SK-N-SH (cell line): ENCODE measurements around the gene NOP53. TPM values are rescaled to one million over a fixed set of nuclear protein-coding genes. Genes with fewer than 3 reads are reported as not detected.
"Not testable (repeated sequence)": the region's sequence is repeated elsewhere in the genome, so short reads cannot be mapped to it uniquely, and the experiment has no call there.

Experiments
- CTCF ChIA-PET: fragments of 300-600, 350-600 bp; formaldehyde crosslinking; extraction: SDS; loops from one replicate; lab custom pipeline; 2021; lab: Yijun Ruan, JAX
- POLR2A ChIA-PET: fragments of 350-600 bp; sonication (Branson Sonifier 250); formaldehyde crosslinking; extraction: SDS; loops from one replicate; lab custom pipeline; 2020; ENCODE audit warnings: antibody characterized with exemption, inconsistent platforms; lab: Yijun Ruan, JAX
- DNase-seq: peaks from one replicate; pipeline ENCODE4 v3.0.0; 2012
- H2AFZ ChIP-seq: fragments of 200-600 bp; sonication (generic); 2 replicates; pipeline ENCODE4 v1.8.1; 2016; ENCODE audit warnings: antibody characterized with exemption, mild to moderate bottlenecking, low read depth
- H3F3A ChIP-seq: fragments of 200-600 bp; sonication (generic); replicated peaks from 2 replicates; pipeline ENCODE3; 2016; ENCODE audit warnings: antibody characterized with exemption, mild to moderate bottlenecking; ENCODE audit not compliant: insufficient read depth
- H3K27ac ChIP-seq, 2 experiments: fragments of 200-500 bp in 1 of 2; fragments of 200-600 bp in 1 of 2; sonication (Bioruptor generic) in 1 of 2; sonication (generic), shearing (Covaris generic) in 1 of 2; 2 replicates each; pipeline versions ENCODE4 v1.5.1 to v1.6.1; 2014 to 2016; ENCODE audit warnings: low read depth in 2 of 2, inconsistent platforms in 1 of 2, low read length in 1 of 2, mild to moderate bottlenecking in 1 of 2, mixed read lengths in 1 of 2
- H3K27me3 ChIP-seq: fragments of 200-600 bp; sonication (generic), shearing (Covaris generic); 2 replicates; pipeline ENCODE4 v1.6.1; 2016; ENCODE audit warnings: mixed run types; ENCODE audit not compliant: insufficient read depth
- H3K36me3 ChIP-seq, 2 experiments: fragments of 200-500 bp in 1 of 2; fragments of 200-600 bp in 1 of 2; sonication (Bioruptor generic) in 1 of 2; sonication (generic) in 1 of 2; replicated peaks in 1 of 2; 2 replicates each; pipeline versions ENCODE3 to v1.5.1; 2014 to 2016; ENCODE audit warnings: low read length in 1 of 2, mild to moderate bottlenecking in 1 of 2; ENCODE audit not compliant: insufficient read depth in 2 of 2, control insufficient read depth in 1 of 2
- H3K4me1 ChIP-seq, 2 experiments: fragments of 200-500 bp in 1 of 2; fragments of 200-600 bp in 1 of 2; sonication (Bioruptor generic) in 1 of 2; sonication (generic), shearing (Covaris generic) in 1 of 2; 2 replicates each; pipeline versions ENCODE4 v1.5.1 to v1.6.1; 2014 to 2016; ENCODE audit warnings: low read depth in 1 of 2, low read length in 1 of 2, mixed run types in 1 of 2; ENCODE audit not compliant: insufficient read depth in 2 of 2, control insufficient read depth in 1 of 2
- H3K4me2 ChIP-seq: fragments of 200-600 bp; sonication (generic), shearing (Covaris generic); 2 replicates; pipeline ENCODE4 v1.6.1; 2017; ENCODE audit warnings: mixed run types
- H3K4me3 ChIP-seq, 2 experiments: fragments of 200-500 bp in 1 of 2; fragments of 200-600 bp in 1 of 2; sonication (Bioruptor generic) in 1 of 2; sonication (generic), shearing (Covaris generic) in 1 of 2; 2 replicates each; pipeline versions ENCODE4 v1.5.1 to v1.8.1; 2014 to 2016; ENCODE audit warnings: low read depth in 2 of 2, inconsistent platforms in 1 of 2, low read length in 1 of 2, mild to moderate bottlenecking in 1 of 2, mixed read lengths in 1 of 2, moderate library complexity in 1 of 2
- H3K79me2 ChIP-seq: fragments of 200-600 bp; sonication (generic); 2 replicates; pipeline ENCODE4 v1.8.1; 2017; ENCODE audit warnings: mild to moderate bottlenecking; ENCODE audit not compliant: insufficient read depth
- H3K9ac ChIP-seq: fragments of 200-600 bp; sonication (generic); 2 replicates; pipeline ENCODE4 v1.6.1; 2017; ENCODE audit warnings: mixed run types
- H3K9me2 ChIP-seq: fragments of 200-600 bp; sonication (generic); 2 replicates; pipeline ENCODE4 v1.6.1; 2017; ENCODE audit warnings: mixed run types
- H3K9me3 ChIP-seq: fragments of 200-600 bp; sonication (generic); 2 replicates; pipeline ENCODE4 v1.6.1; 2017; ENCODE audit warnings: mixed run types, mild to moderate bottlenecking, moderate library complexity
- H4K20me1 ChIP-seq: fragments of 200-600 bp; sonication (generic); 2 replicates; pipeline ENCODE4 v1.6.1; 2017; ENCODE audit warnings: mild to moderate bottlenecking, mixed run types; ENCODE audit not compliant: insufficient read depth
- EZH2phosphoT487 ChIP-seq: fragments of 200-600 bp; sonication (generic); IDR thresholded peaks from 2 replicates; pipeline ENCODE4 v1.6.1; 2017; ENCODE audit warnings: low read depth, mixed run types, mild to moderate bottlenecking, antibody characterized with exemption, moderate library complexity, borderline replicate concordance
- FOSL2 ChIP-seq: IDR thresholded peaks from 2 replicates; pipeline ENCODE4 v1.4.0; 2012; ENCODE audit warnings: low read depth, mild to moderate bottlenecking, moderate library complexity, borderline replicate concordance
- FOXJ3 ChIP-seq: sonication (generic); formaldehyde crosslinking; IDR thresholded peaks from 2 replicates; pipeline ENCODE4 v1.5.1; 2020; ENCODE audit warnings: mild to moderate bottlenecking, missing genetic modification reagents
- GABPA ChIP-seq: IDR thresholded peaks from 2 replicates; pipeline ENCODE4 v1.4.0; 2012; ENCODE audit warnings: low read depth, mild to moderate bottlenecking
- GATA2 ChIP-seq: sonication (generic); formaldehyde crosslinking; IDR thresholded peaks from 2 replicates; pipeline ENCODE4 v1.5.0; 2020; ENCODE audit warnings: mild to moderate bottlenecking, missing genetic modification reagents
- IRF3 ChIP-seq: fragments of 150-350 bp; IDR thresholded peaks from 2 replicates; pipeline ENCODE4 v1.6.1; 2016; ENCODE audit warnings: mild to moderate bottlenecking, low read depth, low read length
- JUND ChIP-seq: IDR thresholded peaks from 2 replicates; pipeline ENCODE4 v1.4.0; 2012
- MEF2A ChIP-seq: IDR thresholded peaks from 2 replicates; pipeline ENCODE4 v1.4.0; 2012; ENCODE audit warnings: low read depth, borderline replicate concordance
- NFIC ChIP-seq: IDR thresholded peaks from 2 replicates; pipeline ENCODE4 v1.4.0; 2012; ENCODE audit warnings: borderline replicate concordance
- PBX3 ChIP-seq: IDR thresholded peaks from 2 replicates; pipeline ENCODE4; 2012
- POLR2AphosphoS5 ChIP-seq: IDR thresholded peaks from 2 replicates; pipeline ENCODE4 v1.6.1; 2012; ENCODE audit warnings: low read depth, low read length
- RCOR1 ChIP-seq: fragments of 150-350 bp; IDR thresholded peaks from 2 replicates; pipeline ENCODE4 v1.6.1; 2017; ENCODE audit warnings: antibody characterized with exemption, low read length
- TEAD4 ChIP-seq: IDR thresholded peaks from 2 replicates; pipeline ENCODE4 v1.4.0; 2012; ENCODE audit warnings: mild to moderate bottlenecking, borderline replicate concordance; ENCODE audit not compliant: insufficient read depth
- USF1 ChIP-seq: IDR thresholded peaks from 2 replicates; pipeline ENCODE4 v1.4.0; 2012; ENCODE audit warnings: low read depth, borderline replicate concordance
- USF2 ChIP-seq: fragments of 150-350 bp; IDR thresholded peaks from 2 replicates; pipeline ENCODE4 v1.6.1; 2017; ENCODE audit warnings: antibody characterized with exemption, low read length, low read depth, borderline replicate concordance
- YY1 ChIP-seq: IDR thresholded peaks from 2 replicates; pipeline ENCODE4 v1.4.0; 2012; ENCODE audit warnings: low read depth, mild to moderate bottlenecking
- ZBTB33 ChIP-seq: IDR thresholded peaks from 2 replicates; pipeline ENCODE4 v1.4.0; 2012; ENCODE audit warnings: low read depth, borderline replicate concordance
- WGBS: methylation state at CpG from one replicate; pipeline ENCODE4 v1.1.6; 2017; ENCODE audit warnings: low lambda C conversion rate; 5-methylcytosine and 5-hydroxymethylcytosine counted together
- polyA plus RNA-seq, 3 experiments: library from polyadenylated mRNA; depleted of rRNA; stranded (reverse); fragments of >200 nt; gene quantifications; 2 replicates each; pipeline ENCODE4 v1.2.3, GENCODE V29; 2012

Gene NOP53
- polyA plus RNA-seq, 1 of the 3 experiments (the other 2 are of a cell fraction) = 275 TPM

GRCh38 chr19:47769534-47769933, 24.2 kb downstream of the NOP53 start (continued):
- no peak for TF ChIP-seq ZBTB33
- TF ChIP-seq USF1 = no peak

GRCh38 chr19:47771291-47771690, 25.9 kb downstream of the NOP53 start:
- H3K27me3 ChIP-seq, H3K27ac ChIP-seq, H3K9ac ChIP-seq, H3K9me3 ChIP-seq, H3K36me3 ChIP-seq, H3K9me2 ChIP-seq, DNase-seq, H3F3A ChIP-seq, H3K4me3 ChIP-seq, H3K4me2 ChIP-seq, H4K20me1 ChIP-seq, H3K4me1 ChIP-seq, POLR2A ChIA-PET, H2AFZ ChIP-seq, H3K79me2 ChIP-seq: not testable (repeated sequence)
- WGBS = 71% methylated on average over 6 of the region's 6 CpGs
- CTCF ChIA-PET = interaction anchor here (2.0 kb wide), 1 partner anchor 92 kb away, joined by 6 read pairs; no protein-coding TSS in a partner anchor

GRCh38 chr19:47776568-47776967, 31.2 kb downstream of the NOP53 start:
- peaks cover 8 to 13% of the 10 kb centered on the region in 2 experiments; a peak in 2 of 4 replicates for H3K4me1 ChIP-seq
- CTCF ChIA-PET = interaction anchor here (0.8 to 2.2 kb wide), 2 partner anchors 11 to 63 kb away, joined by 3 to 12 read pairs; partner anchors contain the start of gene EHD2
- H3K27ac ChIP-seq = no peak overlapping the region
- peaks cover 4% of the 10 kb centered on the region; the same call in 1 of the 2 replicates for H4K20me1 ChIP-seq
- H3K79me2 ChIP-seq = peaks cover 30% of the 10 kb centered on the region
- peaks cover 4 to 5% of the 10 kb centered on the region in 2 experiments for H3K36me3 ChIP-seq
- no peaks in the 10 kb centered on the region for H3K27me3 ChIP-seq
- no peaks in the 10 kb centered on the region for H3K9me2 ChIP-seq
- H3K9me3 ChIP-seq = no peaks in the 10 kb centered on the region
- TF ChIP-seq FOSL2 (no peak), RCOR1 (no peak), POLR2AphosphoS5 (no peak), NFIC (no peak), EZH2phosphoT487 (no peak), JUND (no peak), YY1 (no peak), GABPA (no peak), USF2 (no peak), TEAD4 (no peak), PBX3 (no peak), MEF2A (no peak), GATA2 (no peak), FOXJ3 (no peak), IRF3 (no peak)
- H2AFZ ChIP-seq = no peak overlapping the region
- WGBS = 89% methylated on average over 4 of the region's 4 CpGs
- no peak overlapping the region for H3K9ac ChIP-seq
- DNase-seq = no peak
- no peaks in the 10 kb centered on the region for H3F3A ChIP-seq
- no peak overlapping the region for H3K4me2 ChIP-seq
- no peak overlapping the region for H3K4me3 ChIP-seq
- POLR2A ChIA-PET = no interaction called here
